Gastrocnemius medialis (tissue), 4 donors: ENCODE measurements around the gene PROS1. TPM values are rescaled to one million over a fixed set of nuclear protein-coding genes. Genes with fewer than 3 reads are reported as not detected.

Experiments
- ATAC-seq, 2 donors: fragments of 150-250 bp; one replicate each; pipeline ENCODE4 v1.9.1; 2016
- DNase-seq, 2 donors: peaks; one replicate each; pipeline ENCODE4 v3.0.0-alpha.2; 2019
- H3K27ac ChIP-seq, 4 donors: fragments of 200-600 bp; sonication (generic); 1 replicate in 1 of 4; 2 replicates in 3 of 4; pipeline ENCODE4 v1.5.1; 2016 to 2018; ENCODE audit warnings: mild to moderate bottlenecking in 2 of 4, moderate library complexity in 1 of 4
- H3K27me3 ChIP-seq, 3 donors: fragments of 200-600 bp; sonication (generic) in 2 of 3; 1 replicate in 1 of 3; 2 replicates in 2 of 3; pipeline versions ENCODE4 v1.5.1 to v1.6.0; 2016 to 2019; ENCODE audit warnings: mild to moderate bottlenecking in 1 of 3, moderate library complexity in 1 of 3
- H3K36me3 ChIP-seq, 2 donors: fragments of 200-600 bp; sonication (generic) in 1 of 2; one replicate each; pipeline ENCODE4 v1.5.1; 2017 to 2018
- H3K4me1 ChIP-seq, 2 donors: fragments of 200-600 bp; sonication (generic) in 1 of 2; one replicate each; pipeline ENCODE4 v1.5.1; 2016 to 2017; ENCODE audit warnings: mild to moderate bottlenecking in 2 of 2
- H3K4me3 ChIP-seq, 4 donors: fragments of 200-600 bp; sonication (generic) in 3 of 4; 1 replicate in 1 of 4; 2 replicates in 3 of 4; pipeline ENCODE4 v1.5.1; 2016 to 2019; ENCODE audit warnings: mild to moderate bottlenecking in 2 of 4
- H3K9me3 ChIP-seq, 3 donors: fragments of 200-600 bp; sonication (generic) in 2 of 3; 1 replicate in 1 of 3; 2 replicates in 2 of 3; pipeline ENCODE4 v1.5.1; 2016 to 2019
- POLR2A ChIP-seq, 2 donors: fragments of 450-650 bp; IDR thresholded peaks; one replicate each; pipeline ENCODE4 v1.6.1; 2017; ENCODE audit warnings: antibody characterized with exemption in 2 of 2, mild to moderate bottlenecking in 2 of 2, moderate library complexity in 2 of 2
- in situ Hi-C, 4 donors: fragments of 200-750 bp; cut with MboI; loops; one replicate each; pipeline versions ENCODE4 v1.15.0 to v1.8.0; 2017; ENCODE audit warnings: low sequenced_read_pairs in 4 of 4
- intact Hi-C: fragments of 100-400 bp; cut with DNase I; formaldehyde crosslinking; loops from one replicate; pipeline ENCODE4 v1.15.1; 2023; ENCODE audit warnings: low total_unique reads
- total RNA-seq, 4 donors: library from RNA; depleted of rRNA; stranded (reverse); fragments of >200 nt; gene quantifications; one replicate each; pipeline versions ENCODE4 v1.1.0 to v1.2.3, GENCODE V29; 2016
- TF ChIP-seq, protein P1 (sequence below), 5 experiments: fragments of 450-650 bp in 3 of 5; fragments of 200-600 bp in 2 of 5; sonication (generic) in 2 of 5; IDR thresholded peaks in 4 of 5; conservative IDR thresholded peaks in 1 of 5; 1 replicate in 4 of 5; 2 replicates in 1 of 5; pipeline ENCODE4 v1.5.1; 2016 to 2019; ENCODE audit warnings: antibody characterized with exemption in 5 of 5, mild to moderate bottlenecking in 3 of 5, moderate library complexity in 3 of 5

PROS1 gene
- total RNA-seq, 4 donors from 2014 or later: 5.0 to 8.3 (median 7.6) TPM

DNA sequence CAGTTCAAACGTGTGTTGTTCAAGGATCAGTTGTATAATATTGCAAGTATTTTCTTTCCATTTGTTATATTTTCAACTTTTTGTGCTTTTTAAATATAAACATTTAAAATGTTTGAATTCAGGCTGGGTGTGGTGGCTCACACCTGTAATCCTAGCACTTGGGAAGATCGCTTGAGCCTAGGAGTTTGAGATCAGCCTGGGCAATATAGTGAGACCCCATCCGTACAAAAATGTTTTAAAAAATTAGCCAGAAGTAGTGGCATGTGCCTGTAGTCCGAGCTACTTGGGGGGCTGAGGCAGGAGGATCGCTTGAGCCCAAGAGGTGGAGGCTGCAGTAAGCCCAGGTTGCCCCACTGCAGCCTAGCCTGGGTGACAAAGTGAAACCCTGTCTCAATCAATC is 10.9 kb upstream of the PROS1 start:
- Histone ChIP-seq H3K4me1 (peaks cover 7 to 10% of the 10 kb centered on the region in 2 donors), H3K27me3 (no peaks in the 10 kb centered on the region), H3K9me3 (no peaks in the 10 kb centered on the region), H3K36me3 (no peaks in the 10 kb centered on the region), H3K27ac (no peak overlapping the region), H3K4me3 (no peak overlapping the region)
- intact Hi-C loops: loop anchor here (5.0 kb wide), 1 partner anchor 78 kb away; the partner anchor contains the start of genes DHFR2 and NSUN3
- in situ Hi-C loops: no loop called here
- no peak for ATAC-seq
- no peak for DNase-seq
- no peak for TF ChIP-seq POLR2A (IDR thresholded peaks at IDR 0.05)
- TF ChIP-seq, protein P1, sequence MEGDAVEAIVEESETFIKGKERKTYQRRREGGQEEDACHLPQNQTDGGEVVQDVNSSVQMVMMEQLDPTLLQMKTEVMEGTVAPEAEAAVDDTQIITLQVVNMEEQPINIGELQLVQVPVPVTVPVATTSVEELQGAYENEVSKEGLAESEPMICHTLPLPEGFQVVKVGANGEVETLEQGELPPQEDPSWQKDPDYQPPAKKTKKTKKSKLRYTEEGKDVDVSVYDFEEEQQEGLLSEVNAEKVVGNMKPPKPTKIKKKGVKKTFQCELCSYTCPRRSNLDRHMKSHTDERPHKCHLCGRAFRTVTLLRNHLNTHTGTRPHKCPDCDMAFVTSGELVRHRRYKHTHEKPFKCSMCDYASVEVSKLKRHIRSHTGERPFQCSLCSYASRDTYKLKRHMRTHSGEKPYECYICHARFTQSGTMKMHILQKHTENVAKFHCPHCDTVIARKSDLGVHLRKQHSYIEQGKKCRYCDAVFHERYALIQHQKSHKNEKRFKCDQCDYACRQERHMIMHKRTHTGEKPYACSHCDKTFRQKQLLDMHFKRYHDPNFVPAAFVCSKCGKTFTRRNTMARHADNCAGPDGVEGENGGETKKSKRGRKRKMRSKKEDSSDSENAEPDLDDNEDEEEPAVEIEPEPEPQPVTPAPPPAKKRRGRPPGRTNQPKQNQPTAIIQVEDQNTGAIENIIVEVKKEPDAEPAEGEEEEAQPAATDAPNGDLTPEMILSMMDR (IDR thresholded peaks at IDR 0.05 in 4 of 5, conservative IDR thresholded peaks at IDR 0.05 in 1 of 5): no peak

DNA sequence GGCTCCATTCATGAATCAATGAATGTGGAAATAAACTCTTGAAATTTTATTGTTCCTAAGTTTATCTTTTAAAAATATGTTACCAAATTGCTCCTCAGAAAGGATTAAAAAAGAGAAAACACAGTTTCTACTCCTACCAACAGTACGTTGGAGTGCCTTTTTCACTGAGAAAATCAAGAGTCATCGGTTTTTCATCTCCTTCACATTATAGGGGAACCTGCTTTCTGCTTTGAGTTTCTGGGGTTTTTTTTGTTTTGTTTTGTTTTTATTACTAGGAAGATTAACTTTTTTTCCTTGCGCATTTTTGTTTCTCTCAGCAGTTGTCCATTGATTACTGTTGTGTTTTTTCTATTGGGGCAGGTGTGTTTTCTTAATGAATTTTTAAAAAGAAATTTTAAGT is 9.7 kb upstream of the PROS1 start:
- DNase-seq: no peak
- H3K4me1 ChIP-seq: peaks cover 10 to 11% of the 10 kb centered on the region in 2 donors
- no peaks in the 10 kb centered on the region for H3K9me3 ChIP-seq
- no peak overlapping the region for H3K27ac ChIP-seq
- in situ Hi-C loops: no loop called here
- no peaks in the 10 kb centered on the region for H3K36me3 ChIP-seq
- ATAC-seq: no peak
- H3K27me3 ChIP-seq: no peaks in the 10 kb centered on the region
- TF ChIP-seq, protein P1 (IDR thresholded peaks at IDR 0.05 in 4 of 5, conservative IDR thresholded peaks at IDR 0.05 in 1 of 5): no peak
- TF ChIP-seq POLR2A (IDR thresholded peaks at IDR 0.05): no peak
- H3K4me3 ChIP-seq: no peak overlapping the region
- intact Hi-C loops: loop anchor here (5.0 kb wide), 1 partner anchor 79 kb away; the partner anchor contains the start of genes DHFR2 and NSUN3

DNA sequence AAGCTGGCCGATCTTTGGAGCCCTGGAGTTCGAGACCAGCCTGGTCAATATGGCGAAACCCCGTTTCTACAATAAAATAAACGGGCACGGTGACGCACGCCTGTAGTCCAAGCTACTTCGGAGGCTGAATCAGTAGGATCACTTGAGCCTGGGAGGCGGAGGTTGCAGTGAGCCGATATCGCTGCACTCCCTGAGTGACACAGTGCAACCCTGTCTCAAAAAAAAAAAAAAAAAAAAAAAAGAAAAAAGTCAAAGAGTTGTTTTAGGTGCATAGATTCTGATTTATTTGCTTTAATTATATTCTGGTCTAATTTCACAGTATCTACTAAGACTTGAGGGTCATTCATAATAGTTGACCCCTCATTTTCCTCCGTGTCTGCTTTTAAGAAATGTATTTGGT is 8.0 kb upstream of the PROS1 start:
- no peaks in the 10 kb centered on the region for H3K9me3 ChIP-seq
- H3K4me1 ChIP-seq: peaks cover 10 to 11% of the 10 kb centered on the region in 2 donors
- in situ Hi-C loops (no loop called here), intact Hi-C loops (loop anchor here (5.0 kb wide), 1 partner anchor 81 kb away; the partner anchor contains the start of genes DHFR2 and NSUN3)
- no peak for ATAC-seq
- H3K36me3 ChIP-seq: no peaks in the 10 kb centered on the region
- TF ChIP-seq, protein P1 (IDR thresholded peaks at IDR 0.05 in 4 of 5, conservative IDR thresholded peaks at IDR 0.05 in 1 of 5): no peak
- no peak for TF ChIP-seq POLR2A (IDR thresholded peaks at IDR 0.05)
- no peaks in the 10 kb centered on the region for H3K27me3 ChIP-seq
- H3K4me3 ChIP-seq: no peak overlapping the region
- H3K27ac ChIP-seq: no peak overlapping the region
- DNase-seq: no peak

DNA sequence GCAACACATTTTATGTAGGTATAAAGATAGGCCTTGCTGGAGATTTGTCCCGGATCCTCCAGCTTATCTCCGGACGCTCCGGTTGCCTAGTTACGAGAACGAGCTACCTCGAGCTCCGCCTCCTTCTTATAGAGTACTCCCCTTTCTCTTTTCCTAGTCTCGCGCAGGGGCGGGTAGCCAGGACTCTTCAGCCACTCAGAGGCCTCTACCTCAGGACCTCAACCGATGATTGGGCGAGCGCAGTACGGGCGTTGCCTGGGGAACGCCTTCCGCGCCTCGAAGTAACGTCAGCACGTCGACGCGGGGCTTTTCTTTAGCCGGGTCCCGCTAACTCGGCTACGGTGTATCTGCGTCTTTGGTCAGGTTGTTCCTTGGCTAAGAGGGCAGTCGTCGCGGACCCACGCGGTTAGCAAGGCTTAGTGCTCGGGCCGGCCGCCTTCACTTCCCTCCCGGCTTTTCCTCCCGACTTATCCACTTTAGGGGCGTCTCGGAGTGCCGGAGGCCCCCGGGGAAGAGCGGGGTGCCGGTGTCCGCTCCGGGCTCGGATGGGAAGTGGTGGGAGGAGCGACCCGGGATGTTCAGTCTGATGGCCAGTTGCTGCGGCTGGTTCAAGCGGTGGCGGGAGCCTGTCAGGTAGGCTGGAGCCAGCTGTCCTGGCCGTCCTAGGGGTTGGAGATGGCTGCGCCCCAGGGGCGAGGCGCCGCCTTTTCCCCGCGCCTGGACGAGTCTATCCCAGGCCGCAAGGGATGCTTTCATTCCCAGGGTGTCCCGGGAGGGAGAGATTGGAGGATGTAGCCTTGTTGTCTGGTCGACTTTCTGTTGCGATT is 6.4 kb upstream of the PROS1 start, which contains the start of gene ARL13B:
ARL13B (plus strand) TSS at position 306 of the 827 bp plus-strand sequence; CDS start at position 575, 269 bp downstream.
- peaks cover 10 to 11% of the 10 kb centered on the region in 2 donors for H3K4me1 ChIP-seq
- H3K36me3 ChIP-seq: no peaks in the 10 kb centered on the region
- TF ChIP-seq, protein P1 (IDR thresholded peaks at IDR 0.05 in 4 of 5, conservative IDR thresholded peaks at IDR 0.05 in 1 of 5): no peak
- TF ChIP-seq POLR2A (IDR thresholded peaks at IDR 0.05): peak; percentile 68 to 83
- H3K9me3 ChIP-seq: no peaks in the 10 kb centered on the region
- peak; percentile 97 for DNase-seq
- intact Hi-C loops: loop anchor here (5.0 kb wide), 1 partner anchor 82 kb away; the partner anchor contains the start of genes DHFR2 and NSUN3
- ATAC-seq: peak; percentile 99
- peak within 1 kb of the TSS; percentile 82 to 96 (median 86) for H3K27ac ChIP-seq
- peak within 1 kb of the TSS; percentile 72 to 93 (median 82) for H3K4me3 ChIP-seq
- in situ Hi-C loops: no loop called here
- H3K27me3 ChIP-seq: no peaks in the 10 kb centered on the region
